HFF-Myc (cell line): ENCODE results near the gene IQSEC1.

ENCODE experiments used
- DNase-seq: peaks from one replicate; pipeline ENCODE4 v3.0.0-alpha.2; 2011; ENCODE audit warnings: low read depth; ENCODE audit errors: extremely low read depth
- H3K4me3 ChIP-seq: replicated peaks from 2 replicates; pipeline ENCODE4 v1.5.1; 2011; ENCODE audit warnings: low read depth, mild to moderate bottlenecking, control low read depth, low read length
- CTCF ChIP-seq: IDR thresholded peaks from 2 replicates; pipeline ENCODE4 v1.5.1; 2012; ENCODE audit warnings: mild to moderate bottlenecking, low read depth, low read length, control low read depth; ENCODE audit errors: missing control alignments

IQSEC1 gene

GRCh38 chr3:12972043-12972442 is 101.2 kb downstream of the IQSEC1 start:
- no peak overlapping the region for H3K4me3 ChIP-seq
- no peak for TF ChIP-seq CTCF
- no peak for DNase-seq

DNA sequence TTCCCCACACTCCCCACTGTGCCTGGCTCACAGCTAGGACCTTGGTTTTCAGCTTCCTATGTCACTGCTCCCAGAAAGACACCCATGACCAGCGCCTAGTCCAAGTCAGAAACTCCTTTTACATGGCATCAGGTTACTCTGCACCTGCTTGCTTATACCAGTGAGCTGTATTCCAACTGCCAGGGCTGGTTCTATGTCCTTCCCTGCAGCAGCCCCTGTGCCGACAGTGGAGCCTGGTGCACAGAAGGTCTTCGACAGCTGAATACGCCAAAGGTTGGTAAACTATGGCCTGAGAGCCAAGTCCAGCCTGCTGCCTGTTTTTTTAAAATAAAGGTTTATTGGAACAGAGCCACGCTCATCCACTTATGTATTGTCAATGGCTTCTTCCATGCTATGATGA is 102.5 kb downstream of the IQSEC1 start:
- TF ChIP-seq CTCF: no peak
- no peak for DNase-seq
- no peak overlapping the region for H3K4me3 ChIP-seq

GRCh38 chr3:12969486-12969885 is 103.7 kb downstream of the IQSEC1 start:
- H3K4me3 ChIP-seq: no peak overlapping the region
- DNase-seq: no peak
- TF ChIP-seq CTCF: no peak

DNA sequence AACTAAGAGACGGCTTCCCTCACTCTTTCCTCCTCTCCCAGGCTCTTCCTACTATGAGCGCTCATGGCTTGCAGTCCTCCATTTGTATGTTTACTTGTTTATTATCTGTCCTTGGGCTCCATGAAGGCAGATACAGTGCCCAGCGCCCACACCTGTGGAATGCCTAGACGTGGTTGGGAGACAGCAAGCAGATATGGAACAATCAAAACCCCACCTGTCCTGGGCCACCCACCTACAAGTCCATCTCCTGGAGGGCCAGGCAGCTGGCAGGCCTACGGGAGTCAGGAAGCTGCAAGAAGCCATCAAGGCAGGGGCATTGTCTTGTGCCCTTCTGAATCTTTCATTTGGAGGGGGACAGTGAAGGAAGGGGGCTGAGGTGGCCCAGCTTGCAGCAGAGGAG is 104.7 kb downstream of the IQSEC1 start:
- DNase-seq: no peak
- no peak overlapping the region for H3K4me3 ChIP-seq
- no peak for TF ChIP-seq CTCF

DNA sequence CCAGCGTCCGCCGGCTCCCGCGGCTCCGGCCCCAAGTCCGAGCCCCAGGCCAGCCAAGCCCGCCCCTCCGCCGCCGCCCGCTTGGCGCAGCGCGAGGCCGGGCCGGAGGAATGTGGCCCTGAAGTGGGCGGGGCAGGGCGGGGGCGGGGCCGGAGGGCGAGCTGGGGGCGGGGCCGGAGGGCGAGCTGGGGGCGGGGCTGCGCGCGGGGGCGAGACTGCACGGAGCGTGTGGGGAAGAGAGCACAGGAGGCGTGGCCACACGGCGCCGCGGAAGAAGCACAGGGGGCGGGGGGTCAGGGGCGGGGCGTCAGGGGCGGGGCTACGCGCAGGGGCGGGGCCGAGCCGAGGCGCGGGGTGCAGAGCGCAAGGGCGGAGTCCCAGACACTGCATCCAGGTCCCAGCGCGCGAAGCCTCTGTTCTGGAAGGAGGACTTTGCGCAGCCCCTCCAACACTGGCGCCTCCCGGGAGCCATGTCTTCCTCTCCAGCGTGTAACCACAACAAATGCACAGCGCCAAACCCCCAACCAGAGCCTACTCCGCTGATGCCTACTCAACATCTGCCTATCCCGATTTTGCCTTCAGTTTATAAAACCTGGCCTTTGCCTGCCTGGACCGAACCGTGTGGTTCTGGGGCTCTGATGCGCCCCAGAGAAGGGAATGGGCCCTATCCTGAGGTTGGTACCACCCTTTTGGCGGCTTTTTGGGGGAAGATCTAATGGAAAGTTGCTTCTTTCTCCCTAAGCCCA is 105.5 kb downstream of the IQSEC1 start:
- TF ChIP-seq CTCF: no peak
- H3K4me3 ChIP-seq: peak overlapping the region; percentile 78
- no peak for DNase-seq

DNA sequence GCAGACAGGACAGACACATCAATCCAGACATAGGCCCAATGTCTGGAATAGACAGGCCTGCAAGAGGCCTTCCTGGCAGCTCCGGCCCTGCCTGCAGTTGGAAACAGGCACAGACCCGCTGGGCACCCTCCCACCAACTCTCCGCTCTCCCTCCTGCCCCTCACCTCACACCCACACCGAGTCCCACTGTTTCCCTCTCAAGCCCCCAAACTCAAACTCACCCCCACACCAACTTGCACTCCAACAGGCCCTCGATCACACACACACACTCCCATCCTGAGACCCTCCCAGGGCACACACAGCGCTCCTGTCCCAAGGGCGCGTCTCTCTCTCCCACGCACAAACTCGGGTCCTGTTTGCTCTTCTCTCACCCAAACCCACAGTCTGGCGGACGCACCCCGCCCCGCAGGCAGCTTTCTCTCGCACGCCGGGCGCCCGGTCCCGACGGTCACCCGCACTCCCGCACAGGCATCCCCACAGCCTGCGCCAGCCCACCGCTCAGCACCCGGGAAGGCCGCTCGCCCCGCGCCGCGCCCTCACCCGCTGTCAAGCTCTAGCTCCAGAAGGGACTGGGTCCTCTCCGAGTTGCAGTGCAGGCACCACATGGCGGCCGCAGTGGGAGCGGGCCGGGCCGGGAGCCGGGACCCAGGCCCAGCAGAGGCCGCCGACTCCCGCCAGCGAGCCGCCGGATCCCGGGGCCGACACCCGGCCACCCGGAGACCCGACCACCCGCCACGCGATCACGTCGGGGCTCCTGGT is 106.2 kb downstream of the IQSEC1 start:
- DNase-seq: no peak
- no peak for TF ChIP-seq CTCF
- peak overlapping the region; percentile 78 for H3K4me3 ChIP-seq
